Embryonic facial prominence (tissue), 1 donor: ENCODE results near the gene RIT1.
"Not testable (repeated sequence)": the region's sequence is repeated elsewhere in the genome, so short reads cannot be mapped to it uniquely, and the experiment has no call there.

Source experiments
- DNase-seq: peaks from one replicate; pipeline ENCODE4 v3.0.0-alpha.2; 2016; ENCODE audit errors: extremely low spot score

The RIT1 gene

DNA sequence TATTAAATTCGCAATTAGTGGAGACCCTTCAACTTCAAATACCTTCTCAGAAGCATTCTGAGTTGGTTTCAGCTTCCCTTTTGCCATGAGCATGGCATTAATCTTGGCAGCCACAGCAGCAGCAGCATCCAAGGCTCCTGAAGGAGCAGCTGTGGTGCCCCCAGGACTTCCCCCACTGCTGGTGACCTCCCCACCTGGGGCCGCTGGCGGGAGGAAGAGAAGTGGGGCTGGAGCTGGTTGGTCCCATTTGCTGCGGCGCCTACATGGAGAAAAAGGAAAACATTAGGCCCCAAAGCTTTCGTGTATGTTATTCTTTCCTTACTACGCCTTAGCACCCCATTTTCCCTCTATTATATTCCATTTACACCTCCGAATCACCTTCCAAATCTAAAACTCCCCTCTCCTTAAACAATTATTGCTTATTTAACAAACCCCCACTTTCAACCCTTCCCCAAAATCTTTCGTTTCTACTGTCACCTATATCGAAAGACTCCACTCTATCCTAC, 22.5 kb upstream of the RIT1 start:
- no peak for DNase-seq

- no peak for DNase-seq
Measured at GRCh38 chr1:155932487-155932886, 21.3 kb upstream of the RIT1 start.

- no peak for DNase-seq
Measured at GRCh38 chr1:155932081-155932480, 20.9 kb upstream of the RIT1 start.

DNA sequence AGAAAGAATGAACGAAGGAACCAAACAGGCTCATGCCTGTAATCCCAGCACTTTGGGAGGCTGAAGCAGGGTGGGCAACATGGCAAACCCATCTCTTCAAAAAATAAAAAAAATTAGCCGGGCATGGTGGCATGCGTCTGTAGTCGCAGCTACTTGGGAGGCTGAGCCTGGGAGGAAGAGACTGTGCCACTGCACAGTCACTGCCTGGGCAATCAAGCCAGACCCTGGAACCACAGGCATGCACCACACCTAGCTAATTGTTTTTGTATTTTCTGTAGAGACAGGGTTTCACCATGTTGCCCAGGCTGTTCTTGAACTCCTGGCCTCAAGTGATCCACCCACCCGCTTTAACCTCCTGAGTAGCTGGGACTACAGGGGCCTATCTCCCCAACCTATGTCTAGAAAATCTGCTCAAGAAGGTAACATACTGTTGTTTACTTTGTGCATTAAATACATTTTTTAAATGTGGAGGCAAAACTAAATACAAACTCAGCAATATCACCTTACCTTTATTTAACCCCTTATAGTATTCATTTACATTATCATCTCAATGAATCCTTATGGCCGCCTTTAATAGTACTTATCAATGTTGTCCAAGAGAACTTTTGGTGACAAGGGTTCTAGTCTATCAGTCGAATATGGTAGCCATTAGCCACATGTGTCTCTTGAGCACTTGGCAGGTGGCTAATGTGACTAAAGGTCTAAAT, 20.3 kb upstream of the RIT1 start:
- DNase-seq, result no peak

DNA sequence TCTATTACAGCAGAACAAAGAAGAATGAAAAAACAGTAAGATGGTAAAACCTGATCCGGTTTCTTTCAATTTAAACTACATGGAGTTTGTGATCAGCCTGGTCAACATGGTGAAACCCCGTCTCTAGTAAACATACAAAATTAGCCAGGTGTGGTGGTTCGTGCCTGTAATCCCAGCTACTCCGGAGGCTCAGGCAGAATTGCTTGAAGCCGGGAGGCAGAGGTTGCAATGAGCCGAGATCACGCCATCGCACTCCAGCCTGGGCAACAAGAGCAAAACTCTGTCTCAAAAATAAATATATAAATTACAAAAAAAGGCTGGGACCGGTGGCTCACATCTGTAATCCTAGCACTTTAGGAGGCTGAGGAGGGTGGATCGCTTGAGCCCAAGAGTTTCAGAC, 19.6 kb upstream of the RIT1 start:
- not testable (repeated sequence) for DNase-seq

- no peak for DNase-seq
Measured at GRCh38 chr1:155929057-155929456, 17.9 kb upstream of the RIT1 start.

- no peak for DNase-seq
Measured at GRCh38 chr1:155925506-155925905, 14.4 kb upstream of the RIT1 start.

DNA sequence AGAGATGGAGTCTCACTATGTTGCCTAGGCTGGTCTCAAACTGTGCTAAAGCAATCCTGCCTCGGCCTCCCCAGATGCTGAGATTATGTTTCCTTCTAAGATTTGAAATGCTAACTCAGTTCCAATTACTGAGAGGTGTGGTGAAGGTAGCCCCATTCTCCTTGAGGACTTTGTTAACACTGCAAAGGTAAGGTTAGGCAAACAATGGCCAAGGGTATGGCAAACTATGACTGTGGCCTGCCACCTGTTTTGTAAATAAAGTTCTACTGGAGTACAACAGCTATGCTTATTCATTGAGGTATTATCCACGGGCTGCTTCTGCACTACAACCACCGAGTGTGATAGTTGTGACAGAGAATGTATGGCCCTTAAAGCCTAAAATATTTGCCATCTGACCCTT, 9.6 kb upstream of the RIT1 start:
- DNase-seq, result no peak

- DNase-seq, result no peak
Measured at GRCh38 chr1:155919801-155920200, 8.7 kb upstream of the RIT1 start.

DNA sequence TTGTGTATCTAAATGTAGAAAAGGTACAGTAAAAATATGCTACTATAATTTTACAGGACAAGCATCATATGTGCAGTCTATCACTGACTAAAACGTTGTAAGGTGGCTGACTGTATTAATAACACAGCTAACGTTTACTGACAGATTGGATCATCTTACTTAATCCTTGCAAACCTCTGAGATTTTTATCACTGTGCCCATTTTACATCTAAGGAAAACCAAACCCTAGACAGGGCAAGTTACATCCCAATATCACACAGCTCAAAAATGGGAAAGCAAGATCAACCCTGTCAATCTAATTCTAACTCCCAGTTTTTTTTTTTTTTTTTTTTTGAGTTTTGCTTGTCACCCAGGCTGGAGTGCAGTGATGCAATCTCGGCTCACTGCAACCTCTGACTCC, 7.5 kb upstream of the RIT1 start:
- no peak for DNase-seq

DNA sequence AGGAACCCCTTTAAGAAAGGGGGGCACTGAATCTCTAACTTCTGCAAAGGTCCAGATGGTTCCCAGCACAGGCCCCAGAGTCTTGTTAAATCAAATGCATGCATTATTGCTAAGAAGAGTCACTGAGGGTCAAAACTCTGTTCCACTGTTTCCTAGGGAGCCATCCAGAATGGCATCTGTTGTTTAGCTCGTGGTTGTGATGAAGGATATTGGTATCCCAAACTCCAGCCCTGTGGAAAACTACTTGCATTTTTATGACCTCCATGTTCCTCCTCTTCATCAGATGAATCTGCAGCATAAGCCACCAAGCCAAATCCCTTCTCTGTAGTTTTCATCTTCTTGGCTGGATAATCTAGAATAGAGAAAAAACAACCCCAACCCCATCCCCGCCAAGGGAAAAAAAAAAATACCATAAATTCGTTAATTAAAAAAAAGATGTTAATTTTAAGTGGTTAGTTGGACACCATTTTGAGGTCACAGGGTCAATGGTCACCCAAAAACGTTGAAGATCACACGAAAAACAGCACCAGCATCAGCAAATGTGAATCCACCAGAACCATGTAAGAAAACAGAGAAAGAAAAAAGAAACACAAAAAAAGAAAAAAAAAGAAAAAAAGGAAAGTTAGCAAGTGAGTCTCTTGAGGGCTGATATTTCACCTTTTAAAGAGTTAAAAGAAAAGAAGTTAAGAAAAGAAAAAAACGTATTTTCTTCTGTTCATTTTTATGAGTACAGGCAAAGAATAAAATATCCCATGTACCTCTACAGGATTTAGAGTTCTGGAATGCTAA, 3.0 kb upstream of the RIT1 start:
- no peak for DNase-seq

GRCh38 chr1:155912056-155912536, 947 bp upstream of the RIT1 start:
- DNase-seq, result no peak

DNA sequence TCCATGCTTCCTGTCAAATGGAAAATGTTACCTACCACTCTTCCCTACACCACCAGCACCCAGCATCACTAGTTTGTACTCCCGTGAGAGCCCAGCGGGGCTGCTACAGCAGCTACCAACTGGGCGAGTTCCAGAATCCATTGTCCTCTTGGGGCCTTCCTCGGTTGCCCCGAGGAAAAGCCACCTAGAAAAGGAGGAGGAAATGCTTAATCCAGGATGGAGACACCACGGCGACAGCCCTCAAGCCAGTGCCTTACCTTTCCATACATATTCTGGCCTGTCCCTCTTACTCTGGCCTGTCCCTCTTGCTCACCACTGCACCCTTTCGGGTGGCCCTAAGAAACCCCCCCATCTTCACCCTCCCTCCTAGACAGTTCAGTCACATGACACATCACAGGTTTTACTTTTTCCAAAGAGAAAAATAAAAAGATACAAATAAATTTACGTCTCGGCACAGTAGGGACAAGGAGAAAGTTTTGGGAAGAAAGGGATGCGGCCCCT, 478 bp downstream of the RIT1 start:
- DNase-seq, result no peak

DNA sequence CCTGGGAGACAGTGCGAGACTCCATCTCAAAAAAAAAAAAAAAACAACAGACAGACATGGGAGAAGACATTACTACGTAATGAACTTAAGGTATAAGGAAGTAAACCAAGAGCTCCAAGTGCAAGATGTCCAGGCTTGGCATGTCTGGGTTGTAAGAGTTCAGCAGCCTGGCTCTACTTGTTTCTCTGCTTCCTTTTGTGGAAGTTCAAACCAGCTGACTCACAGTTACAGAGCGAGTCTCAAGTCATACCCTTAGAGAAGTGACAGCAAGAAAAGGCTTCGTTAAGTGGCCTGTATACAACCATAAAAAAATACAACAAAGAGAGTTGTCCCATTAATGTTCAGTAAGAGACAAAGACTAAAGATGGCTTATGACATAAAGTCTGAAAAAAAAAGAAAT, 1.3 kb downstream of the RIT1 start:
- DNase-seq, result no peak

DNA sequence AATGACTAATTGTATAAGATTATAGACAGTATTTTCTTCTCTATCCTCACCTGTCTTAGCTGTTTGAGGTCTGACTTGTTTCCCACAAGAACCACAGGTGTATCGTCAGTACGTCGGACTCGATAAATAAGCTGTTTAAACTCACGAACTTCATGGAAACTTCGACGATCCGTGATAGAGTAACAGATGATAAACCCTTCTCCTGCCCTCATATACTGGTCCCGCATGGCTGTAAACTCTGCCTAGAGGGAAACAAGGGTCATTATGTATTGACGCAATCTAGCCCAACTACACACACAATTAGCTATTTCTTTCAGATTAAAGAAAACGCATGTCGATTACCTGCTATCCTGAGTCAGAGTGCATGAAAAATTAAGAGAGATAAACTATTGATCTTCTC, 6.9 kb downstream of the RIT1 start:
- no peak for DNase-seq

DNA sequence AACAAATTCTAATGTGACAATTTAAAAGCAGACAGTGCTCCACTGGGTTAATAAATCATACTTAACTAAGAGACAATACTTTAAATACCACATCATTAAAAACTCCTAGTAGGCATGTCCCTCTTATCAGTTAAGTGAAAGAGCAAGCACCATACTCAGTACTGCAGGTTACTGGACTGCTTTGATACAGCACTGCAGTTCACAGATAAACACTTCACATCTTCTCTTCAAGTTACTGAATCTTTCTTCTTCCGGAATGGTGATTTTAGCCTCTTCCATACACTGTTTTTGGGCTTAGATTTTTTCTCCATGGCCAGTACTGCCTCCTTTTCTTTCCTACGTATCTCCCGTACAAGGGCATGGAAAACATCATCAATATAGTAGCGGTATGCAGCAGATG, 11.0 kb downstream of the RIT1 start:
- DNase-seq, result no peak

DNA sequence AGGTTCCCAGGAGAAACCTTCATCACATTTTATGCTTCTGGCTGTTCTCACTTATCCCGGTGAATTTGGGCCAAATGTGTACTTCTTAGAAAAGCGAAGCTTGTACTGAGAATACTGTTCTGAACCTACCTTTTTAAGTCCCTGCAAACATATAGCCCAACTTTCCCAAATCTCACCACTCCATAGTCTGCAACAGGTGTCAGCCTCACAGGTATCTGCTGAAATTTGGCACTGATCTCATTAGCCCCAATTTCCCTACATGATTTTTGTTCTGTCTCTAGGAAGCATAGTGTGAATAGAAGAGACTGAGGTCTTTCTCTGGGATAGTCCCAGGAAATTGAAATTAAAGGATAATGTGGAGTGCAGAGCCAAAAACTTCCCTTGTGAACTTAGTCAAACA, 11.5 kb downstream of the RIT1 start:
- no peak for DNase-seq

DNA sequence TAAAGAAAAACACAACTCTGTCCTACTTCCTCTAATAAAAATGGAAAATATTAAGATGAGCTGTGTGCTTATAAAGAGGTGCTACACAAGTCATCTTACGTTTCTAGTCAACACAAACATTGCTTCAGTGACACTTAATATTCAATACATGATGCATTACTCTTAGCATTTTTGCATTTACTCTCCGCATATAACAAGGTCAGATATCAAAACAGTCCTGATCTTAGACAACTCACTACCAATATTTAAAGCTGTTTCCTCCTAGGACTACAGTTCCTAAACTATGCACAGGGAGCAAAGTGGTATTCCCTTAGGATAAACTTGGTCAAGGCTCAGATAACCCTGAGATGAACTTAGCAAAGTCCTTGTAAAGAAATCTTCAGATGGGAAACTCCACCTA, 12.3 kb downstream of the RIT1 start:
- DNase-seq, result no peak

DNA sequence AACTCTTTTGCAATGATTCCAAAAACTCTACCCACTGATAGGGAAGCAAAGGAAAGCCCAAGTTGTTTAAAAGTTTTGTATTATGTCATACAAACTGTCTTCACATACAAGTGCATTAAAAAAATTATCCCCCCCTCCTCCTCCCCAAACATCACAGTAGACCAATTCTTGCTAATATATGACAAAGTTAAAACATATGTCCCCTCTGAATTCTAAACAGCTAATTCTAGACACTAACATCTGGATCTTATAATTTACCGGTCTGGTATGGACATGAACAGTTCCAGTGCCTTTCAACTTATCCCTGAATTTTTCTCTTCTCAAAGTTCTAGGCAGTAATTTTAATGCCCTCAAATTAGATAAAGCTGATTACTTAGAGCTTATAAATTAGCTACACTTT, 13.4 kb downstream of the RIT1 start:
- no peak for DNase-seq

GRCh38 chr1:155896476-155896875, 14.7 kb downstream of the RIT1 start:
- not testable (repeated sequence) for DNase-seq

DNA sequence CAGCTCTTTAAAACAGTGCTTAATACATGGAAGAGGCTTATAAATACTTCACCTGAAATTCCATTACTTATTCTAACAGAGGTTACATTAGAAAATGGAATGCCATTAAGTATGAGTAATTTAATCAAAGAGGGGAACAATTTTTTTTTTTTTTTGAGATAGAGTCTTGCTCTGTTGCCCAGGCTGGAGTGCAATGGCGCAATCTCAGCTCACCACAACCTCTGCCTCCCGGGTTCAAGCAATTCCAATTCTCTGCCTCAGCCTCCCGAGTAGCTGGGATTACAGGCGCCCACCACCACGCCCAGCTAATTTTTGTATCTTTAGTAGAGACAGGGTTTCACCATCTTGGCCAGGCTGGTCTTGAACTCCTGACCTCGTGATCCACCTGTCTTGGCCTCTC, 15.5 kb downstream of the RIT1 start:
- DNase-seq, result not testable (repeated sequence)

DNA sequence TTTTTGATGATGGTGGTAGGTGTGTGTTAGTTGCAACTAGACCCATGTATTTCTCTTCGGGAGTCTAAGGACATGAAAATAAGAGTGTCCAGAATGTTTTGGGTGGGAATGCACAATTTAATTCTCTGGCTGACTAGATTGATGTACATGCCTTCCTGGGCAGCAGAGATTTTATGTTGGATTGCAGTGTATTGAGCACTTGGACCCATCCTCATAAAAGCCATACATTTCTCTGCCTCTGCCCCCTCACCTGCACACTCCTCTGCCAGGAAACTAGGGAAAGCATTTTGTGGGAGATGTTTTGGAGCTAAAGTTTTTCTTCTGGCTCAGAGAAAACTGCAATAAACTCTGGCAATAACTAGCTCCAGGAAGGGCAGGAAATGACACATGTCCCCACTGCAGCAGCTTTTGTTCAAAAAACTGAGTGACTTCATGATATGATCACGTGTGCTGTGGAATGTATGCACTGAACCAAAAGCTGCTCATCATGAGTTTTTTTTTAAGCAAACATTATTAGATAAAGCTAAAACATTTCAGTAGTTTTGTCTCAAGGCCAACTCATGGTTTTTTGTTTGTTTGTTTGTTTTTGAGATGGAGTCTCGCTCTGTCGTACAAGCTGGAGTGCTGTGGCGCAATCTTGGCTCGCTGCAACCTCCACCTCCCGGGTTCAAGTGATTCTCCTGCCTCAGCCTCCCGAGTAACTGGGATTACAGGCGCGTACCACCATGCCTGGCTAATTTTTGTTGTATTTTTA, 17.6 kb downstream of the RIT1 start:
- DNase-seq, result no peak
